ENCODE results near the gene THSD7B. TPM values are rescaled to one million over a fixed set of nuclear protein-coding genes. Genes with fewer than 3 reads are reported as not detected.

THSD7B gene
- total RNA-seq, 1 donor from 2014 or later: 0.14 TPM

- ATAC-seq (no peak), DNase-seq (no peak)
- no peak for TF ChIP-seq CTCF (IDR thresholded peaks at IDR 0.05)
- no peak overlapping the region for H3K4me3 ChIP-seq
- H3K4me1 ChIP-seq: no peaks in the 10 kb centered on the region
- intact Hi-C loops (cut with DNase I): no loop called here
- H3K9me3 ChIP-seq: no peaks in the 10 kb centered on the region
- no peaks in the 10 kb centered on the region for H3K36me3 ChIP-seq
- no peak overlapping the region for H3K27ac ChIP-seq
- no peaks in the 10 kb centered on the region for H3K27me3 ChIP-seq
These were observed 22.6 kb downstream of the THSD7B start for GRCh38 chr2:136787970-136788369.

GRCh38 chr2:136796339-136796738, 31.0 kb downstream of the THSD7B start:
- H3K27ac ChIP-seq: no peak overlapping the region
- no peak overlapping the region for H3K4me3 ChIP-seq
- TF ChIP-seq CTCF (IDR thresholded peaks at IDR 0.05): no peak
- no peaks in the 10 kb centered on the region for H3K36me3 ChIP-seq
- ATAC-seq (no peak), DNase-seq (no peak)
- H3K27me3 ChIP-seq: no peaks in the 10 kb centered on the region
- no peaks in the 10 kb centered on the region for H3K4me1 ChIP-seq
- no peaks in the 10 kb centered on the region for H3K9me3 ChIP-seq
- intact Hi-C loops (cut with DNase I): no loop called here

GRCh38 chr2:136798766-136799165, 33.4 kb downstream of the THSD7B start:
- H3K27me3 ChIP-seq: no peaks in the 10 kb centered on the region
- intact Hi-C loops (cut with DNase I): no loop called here
- H3K36me3 ChIP-seq: no peaks in the 10 kb centered on the region
- DNase-seq (no peak), ATAC-seq (no peak)
- no peak overlapping the region for H3K4me3 ChIP-seq
- H3K9me3 ChIP-seq: no peaks in the 10 kb centered on the region
- no peak overlapping the region for H3K27ac ChIP-seq
- TF ChIP-seq CTCF (IDR thresholded peaks at IDR 0.05): no peak
- H3K4me1 ChIP-seq: no peaks in the 10 kb centered on the region

GRCh38 chr2:136801661-136802060, 36.3 kb downstream of the THSD7B start:
- ATAC-seq (no peak), DNase-seq (no peak)
- Histone ChIP-seq H3K4me3 (no peak overlapping the region), H3K27ac (no peak overlapping the region), H3K27me3 (no peaks in the 10 kb centered on the region), H3K4me1 (no peaks in the 10 kb centered on the region), H3K36me3 (no peaks in the 10 kb centered on the region), H3K9me3 (no peaks in the 10 kb centered on the region)
- intact Hi-C loops (cut with DNase I): no loop called here
- TF ChIP-seq CTCF (IDR thresholded peaks at IDR 0.05): no peak

- TF ChIP-seq CTCF (IDR thresholded peaks at IDR 0.05): no peak
- H3K4me3 ChIP-seq: no peak overlapping the region
- intact Hi-C loops (cut with DNase I): no loop called here
These were observed 44.7 kb downstream of the THSD7B start for GRCh38 chr2:136809998-136810397.

GRCh38 chr2:136818839-136819238, 53.5 kb downstream of the THSD7B start:
- H3K27me3 ChIP-seq: no peaks in the 10 kb centered on the region
- no peak for ATAC-seq

More at GRCh38 chr2:136809998-136810397, 44.7 kb downstream of the THSD7B start:
- Histone ChIP-seq H3K9me3 (no peaks in the 10 kb centered on the region), H3K27me3 (no peaks in the 10 kb centered on the region), H3K27ac (no peak overlapping the region), H3K4me1 (no peaks in the 10 kb centered on the region), H3K36me3 (no peaks in the 10 kb centered on the region)
- no peak for ATAC-seq
- DNase-seq: no peak

More at GRCh38 chr2:136818839-136819238, 53.5 kb downstream of the THSD7B start:
- Histone ChIP-seq H3K9me3 (no peaks in the 10 kb centered on the region), H3K36me3 (no peaks in the 10 kb centered on the region), H3K4me1 (no peaks in the 10 kb centered on the region), H3K4me3 (no peak overlapping the region), H3K27ac (no peak overlapping the region)
- intact Hi-C loops (cut with DNase I): no loop called here
- no peak for DNase-seq
- no peak for TF ChIP-seq CTCF (IDR thresholded peaks at IDR 0.05)

All from upper lobe of right lung (tissue), 1 donor.